Erythroblast (primary cell): ENCODE data around the gene ARL15.

Experiments used
- GATA1 ChIP-seq: IDR thresholded peaks from 2 replicates; pipeline ENCODE4 v1.6.1; 2011; ENCODE audit warnings: low read depth, mild to moderate bottlenecking, control low read depth, low read length, moderate library complexity
- POLR2A ChIP-seq: IDR thresholded peaks from 2 replicates; pipeline ENCODE4 v1.6.1; 2011; ENCODE audit warnings: mild to moderate bottlenecking, low read length

GRCh38 chr5:53915120-53915519 lies 395.3 kb downstream of the ARL15 start:
- TF ChIP-seq POLR2A (no peak), GATA1 (no peak)
